ENCODE data around the gene SEL1L3.

DNA sequence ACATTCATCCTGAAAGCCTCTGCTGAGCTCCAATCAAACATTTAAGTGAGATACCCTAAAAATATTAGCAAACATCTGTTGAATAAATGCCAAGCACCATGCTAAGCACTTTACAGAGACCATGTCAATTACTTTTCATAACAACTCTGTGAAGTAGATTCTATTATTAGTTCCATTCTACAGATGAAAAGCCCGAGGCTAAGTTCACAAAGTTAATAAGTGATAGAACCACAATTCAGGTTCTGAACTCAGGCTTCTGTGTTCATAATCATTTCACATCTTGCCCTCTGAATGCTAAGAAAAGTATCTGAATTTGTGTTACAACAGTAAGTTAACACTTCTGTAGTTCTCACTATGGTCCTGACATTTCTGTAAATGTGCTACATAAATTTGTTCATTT lies 27.4 kb downstream of the SEL1L3 start:
- TF ChIP-seq CTCF (IDR thresholded peaks at IDR 0.05; ENCODE audit: low read depth, low read length) (no peak), EZH2phosphoT487 (IDR thresholded peaks at IDR 0.05; ENCODE audit: low read depth) (no peak)
